ENCODE measurements around the gene HIF3A.
"Not testable (repeated sequence)": the region's sequence is repeated elsewhere in the genome, so short reads cannot be mapped to it uniquely, and the experiment has no call there.

Gene HIF3A

GRCh38 chr19:46295401-46296201 lies 1.2 kb upstream of the HIF3A start:
- DNase-seq: no peak

DNA sequence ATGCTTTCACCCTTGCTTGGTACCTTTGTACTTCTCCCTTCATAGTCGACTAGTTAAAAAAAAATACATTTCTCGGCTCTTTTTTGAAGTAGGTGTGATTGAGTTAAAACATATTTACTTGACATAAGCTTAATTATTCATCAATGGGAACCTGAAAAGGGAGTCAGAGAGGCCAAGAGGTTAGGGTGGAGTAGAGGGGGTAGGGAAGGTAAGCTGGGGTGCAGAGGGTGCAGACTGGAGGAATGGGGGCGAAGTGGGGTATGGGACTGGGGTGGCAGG lies 701 bp upstream of the HIF3A start:
- DNase-seq: no peak

- DNase-seq: peak; percentile 80
These were observed 1.0 kb downstream of the HIF3A start for GRCh38 chr19:46297700-46298478.

DNA sequence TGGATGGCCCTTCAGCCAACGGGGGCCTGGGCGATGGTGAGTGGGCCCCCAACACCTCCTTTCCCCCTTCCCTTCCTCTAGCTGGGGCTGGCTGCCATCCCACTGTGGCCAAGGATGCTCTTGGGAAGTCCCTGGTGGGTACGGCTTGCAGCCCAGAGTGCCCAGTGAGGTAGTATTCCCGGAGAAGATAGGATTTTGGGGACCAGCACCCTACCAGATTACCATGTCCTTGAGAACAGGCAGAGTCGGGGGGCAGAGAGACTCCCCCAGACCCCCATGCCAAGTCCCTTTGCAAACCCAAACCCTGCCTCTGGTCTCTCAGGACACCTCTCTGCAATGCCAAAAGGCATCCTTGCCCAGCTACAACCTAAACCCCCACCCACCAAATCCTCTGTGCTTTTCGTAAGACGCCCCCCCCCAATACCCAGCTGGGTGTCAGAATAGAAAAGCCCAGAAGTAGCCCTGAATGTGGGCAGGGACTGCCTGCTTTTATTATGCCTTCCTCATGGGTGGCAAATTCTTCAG lies 1.7 kb downstream of the HIF3A start:
- no peak for DNase-seq

DNA sequence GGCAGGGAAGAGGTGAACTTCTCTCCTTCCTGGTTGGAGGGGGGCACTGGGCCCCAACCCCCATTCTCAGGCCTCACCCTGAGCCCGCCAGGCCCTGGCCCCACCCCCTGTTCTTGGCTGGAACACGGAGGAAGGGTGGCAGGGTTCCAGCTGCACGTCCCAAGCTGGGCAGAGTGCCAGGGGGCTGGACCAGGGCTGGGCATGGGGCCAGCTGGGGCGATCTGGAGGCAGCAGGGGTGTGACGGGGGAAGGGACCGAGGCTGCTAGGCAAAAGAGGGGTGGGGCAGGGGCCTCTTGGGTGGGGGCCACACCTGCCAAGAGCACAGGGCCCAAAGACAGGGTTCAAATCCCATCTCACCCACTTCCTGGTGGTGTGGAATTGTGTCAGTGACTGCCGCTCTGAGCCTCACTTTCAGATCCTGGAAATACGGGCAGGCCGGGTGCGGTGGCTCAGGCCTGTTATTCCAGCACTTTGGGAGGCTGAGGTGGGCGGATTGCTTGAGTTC lies 2.2 kb downstream of the HIF3A start:
- DNase-seq: peak; percentile 81

DNA sequence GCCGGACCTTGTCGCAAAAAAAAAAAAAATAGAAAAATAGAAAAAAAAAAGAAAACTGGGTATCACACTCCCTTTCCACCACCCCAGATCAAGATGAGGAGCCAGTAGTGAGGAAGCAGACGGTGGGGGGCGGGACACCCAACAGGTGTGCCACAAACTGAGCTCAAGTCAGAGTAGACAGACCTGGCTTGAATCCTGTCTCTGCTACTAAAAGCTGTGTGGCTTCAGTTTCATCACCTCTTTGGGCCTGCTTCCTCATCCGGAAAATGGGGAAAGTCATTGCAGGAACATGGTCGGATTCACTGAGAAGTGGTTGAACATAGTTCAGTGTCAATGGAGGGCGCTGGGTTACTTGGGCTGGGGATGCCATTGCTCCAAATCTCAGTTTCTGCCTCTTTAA lies 2.9 kb downstream of the HIF3A start:
- DNase-seq: no peak

- no peak for DNase-seq
These were observed 6.5 kb downstream of the HIF3A start for GRCh38 chr19:46303322-46303690.

DNA sequence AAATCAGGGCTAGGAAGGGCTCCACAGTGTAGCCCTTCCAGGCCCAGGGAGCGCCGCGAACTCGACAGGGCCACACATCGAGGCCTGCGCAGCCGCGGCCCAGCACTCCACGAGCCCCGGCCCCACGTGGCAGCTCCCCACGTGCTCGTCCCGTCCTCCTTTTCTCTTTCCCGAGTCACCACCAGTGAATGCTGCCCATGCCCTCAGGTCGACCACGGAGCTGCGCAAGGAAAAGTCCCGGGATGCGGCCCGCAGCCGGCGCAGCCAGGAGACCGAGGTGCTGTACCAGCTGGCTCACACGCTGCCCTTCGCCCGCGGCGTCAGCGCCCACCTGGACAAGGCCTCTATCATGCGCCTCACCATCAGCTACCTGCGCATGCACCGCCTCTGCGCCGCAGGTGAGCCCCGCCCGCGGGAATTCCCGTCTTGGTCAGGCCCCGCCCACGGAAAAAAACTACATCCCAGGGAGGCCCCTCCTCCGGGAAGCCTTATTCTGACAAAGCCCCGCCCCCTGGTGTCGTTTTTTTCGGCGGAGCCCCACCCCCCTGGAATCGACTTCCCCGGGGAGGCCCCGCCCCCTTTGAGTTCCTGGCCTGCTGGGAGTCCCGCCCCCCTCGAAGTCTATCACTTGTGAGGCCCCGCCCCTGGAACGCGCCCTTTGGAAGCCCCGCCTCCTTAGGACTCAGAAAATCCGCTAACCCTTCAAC lies 7.0 kb downstream of the HIF3A start:
- peak; percentile 11 for DNase-seq

DNA sequence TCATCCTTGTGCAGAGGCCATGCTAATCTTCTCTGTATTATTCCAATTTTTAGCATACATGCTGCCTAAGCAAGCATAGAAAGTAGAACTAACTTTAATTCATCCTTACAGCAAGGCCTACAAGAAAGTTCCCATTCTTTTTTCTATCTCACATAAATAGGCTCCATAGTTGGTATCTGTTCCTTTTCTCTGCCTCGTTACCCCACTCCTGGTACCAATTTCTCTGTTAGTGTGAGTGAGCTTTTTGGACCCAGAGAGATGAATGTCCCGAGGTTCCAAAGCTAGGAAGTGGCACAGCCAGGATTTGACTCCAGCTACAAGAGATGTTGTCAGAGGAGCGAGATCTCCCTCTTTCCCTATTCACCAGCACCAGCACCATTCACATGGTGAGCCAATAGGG lies 9.7 kb downstream of the HIF3A start:
- DNase-seq: no peak

DNA sequence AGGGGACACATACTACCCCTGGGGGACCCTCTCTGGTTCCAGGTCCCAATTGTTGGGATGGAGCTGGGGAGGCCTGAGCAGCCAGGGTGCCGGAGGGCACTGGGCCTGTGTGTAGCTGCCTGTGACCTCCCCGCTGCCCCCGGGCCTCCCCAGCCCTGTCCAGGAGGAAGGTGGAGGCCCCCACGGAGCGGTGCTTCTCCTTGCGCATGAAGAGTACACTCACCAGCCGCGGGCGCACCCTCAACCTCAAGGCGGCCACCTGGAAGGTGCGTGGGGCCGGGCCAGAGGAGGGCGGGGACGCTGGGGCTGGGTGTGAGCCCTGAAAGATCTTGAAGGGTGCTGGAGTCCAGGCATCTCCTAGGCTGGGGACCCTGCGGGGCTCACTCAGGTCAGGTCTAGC lies 11.7 kb downstream of the HIF3A start:
- no peak for DNase-seq

GRCh38 chr19:46309056-46309455 lies 12.2 kb downstream of the HIF3A start:
- DNase-seq: no peak

DNA sequence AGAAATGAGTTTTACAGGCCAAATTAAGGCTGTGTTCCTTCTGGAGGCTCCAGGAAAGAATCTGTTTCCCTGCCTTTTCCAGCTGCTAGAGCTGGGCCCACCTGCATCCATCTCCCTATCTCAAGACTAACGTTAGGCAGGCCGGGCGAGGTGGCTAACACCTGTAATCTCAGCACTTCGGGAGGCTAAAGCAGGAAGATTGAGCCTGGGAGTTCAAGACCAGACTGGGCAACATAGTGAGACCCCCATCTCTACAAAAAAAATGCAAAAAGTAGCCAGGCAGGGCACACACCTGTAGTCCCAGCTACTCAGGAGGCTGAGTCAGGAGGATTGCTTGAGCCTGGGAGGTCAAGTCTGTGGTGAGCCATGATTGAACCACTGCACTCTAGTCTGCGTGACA lies 14.6 kb downstream of the HIF3A start:
- no peak for DNase-seq

- DNase-seq: peak; percentile 48
These were observed 17.0 kb downstream of the HIF3A start for GRCh38 chr19:46313540-46314469.

DNA sequence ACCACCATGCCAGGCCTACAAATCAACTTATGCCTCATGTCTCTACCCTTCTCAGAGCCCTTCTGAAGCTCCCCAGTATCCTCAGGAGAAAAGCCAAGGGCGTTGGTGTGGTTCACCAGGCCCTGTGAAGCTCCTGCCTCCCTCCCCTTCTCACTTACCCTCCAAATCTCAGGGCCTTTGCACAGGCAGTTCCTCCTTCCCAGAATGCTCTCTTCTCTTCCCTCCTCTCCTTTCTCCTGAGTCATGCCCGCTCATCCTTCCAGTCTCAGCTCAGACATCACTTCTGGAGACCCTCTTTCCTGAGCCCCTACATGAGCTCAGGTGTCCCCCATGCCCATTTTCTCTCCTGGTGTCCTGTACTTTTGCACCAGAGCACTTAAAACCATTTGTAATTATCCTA lies 20.5 kb downstream of the HIF3A start:
- DNase-seq: no peak

DNA sequence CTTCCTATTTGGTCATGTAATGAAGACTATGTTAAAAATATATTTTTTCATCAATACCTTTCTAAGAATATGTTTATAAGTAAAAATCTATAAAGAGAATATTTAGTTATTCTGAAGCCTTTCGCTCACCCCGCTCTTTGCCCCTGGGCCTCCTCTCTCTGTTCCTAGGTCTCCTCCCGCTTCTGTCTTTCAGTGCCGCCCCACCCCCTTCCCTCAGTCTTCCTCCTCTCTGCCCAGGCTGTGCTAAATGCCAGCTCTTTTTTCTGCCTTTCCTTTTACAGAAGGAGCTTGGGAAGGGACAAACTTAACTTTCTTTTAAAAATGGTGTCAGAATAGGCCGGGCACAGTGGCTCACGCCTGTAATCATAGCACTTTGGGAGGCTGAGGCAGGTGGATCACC lies 22.8 kb downstream of the HIF3A start:
- DNase-seq: no peak

- DNase-seq: no peak
These were observed 23.7 kb downstream of the HIF3A start for GRCh38 chr19:46320559-46320958.

- no peak for DNase-seq
These were observed 24.8 kb downstream of the HIF3A start for GRCh38 chr19:46321653-46322052.

DNA sequence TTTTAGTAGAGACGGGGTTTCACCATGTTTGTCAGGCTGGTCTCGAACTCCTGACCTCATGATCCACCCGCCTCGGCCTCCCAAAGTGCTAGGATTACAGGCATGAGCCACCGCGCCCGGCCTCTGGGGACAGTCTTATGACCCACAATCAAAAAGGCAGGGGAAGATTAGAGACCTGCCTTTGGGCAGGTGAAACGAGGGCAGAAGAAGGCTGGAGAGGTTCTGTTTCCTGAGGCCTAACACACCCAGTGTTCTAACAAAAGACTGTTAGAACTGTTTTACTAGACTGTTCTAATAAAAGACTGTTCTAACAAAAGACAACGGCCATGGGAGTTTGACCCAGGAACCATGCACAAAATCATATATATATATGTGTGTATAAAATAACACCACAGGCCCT lies 26.4 kb downstream of the HIF3A start:
- DNase-seq: not testable (repeated sequence)

- DNase-seq: no peak
These were observed 27.4 kb downstream of the HIF3A start for GRCh38 chr19:46324277-46324676.

DNA sequence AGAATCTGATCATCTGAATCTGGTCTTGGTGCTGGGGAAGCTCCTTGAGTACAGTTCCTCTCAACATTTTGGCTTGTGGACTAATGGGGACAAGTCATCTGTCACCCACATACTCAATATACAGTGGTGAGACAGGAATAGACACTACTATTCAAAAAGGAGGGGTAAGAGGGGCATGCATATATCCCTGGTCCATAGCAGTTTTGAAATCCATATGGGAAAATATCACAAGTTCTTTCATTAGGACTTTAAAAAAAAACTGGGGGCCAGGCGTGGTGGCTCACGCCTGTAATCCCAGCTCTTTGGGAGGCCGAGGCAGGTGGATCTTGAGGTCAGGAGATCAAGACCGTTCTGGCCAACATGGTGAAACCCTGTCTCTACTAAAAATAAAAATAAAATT lies 29.8 kb downstream of the HIF3A start:
- DNase-seq: no peak

DNA sequence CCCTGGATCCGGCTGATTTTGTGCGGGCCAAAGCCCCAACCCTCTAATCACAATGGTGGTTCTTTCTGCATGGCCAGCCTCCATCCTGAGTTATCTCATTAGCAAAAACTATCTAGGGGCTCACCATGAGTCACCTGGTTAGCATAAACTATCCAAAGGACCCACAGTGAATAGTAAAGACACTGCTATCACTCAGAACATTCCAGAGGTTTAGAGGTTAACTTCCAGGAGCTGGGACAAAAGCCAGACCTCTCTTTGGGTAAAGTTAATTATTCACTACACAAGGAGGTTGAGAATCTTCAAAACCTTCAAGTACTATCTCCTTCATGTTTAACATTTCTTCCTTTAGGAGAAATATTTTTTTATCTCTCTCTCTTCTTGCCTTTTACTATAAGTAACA lies 31.2 kb downstream of the HIF3A start:
- DNase-seq: peak; percentile 30

GRCh38 chr19:46330319-46330918 lies 33.6 kb downstream of the HIF3A start:
- DNase-seq: no peak
